Measurements from ENCODE around the gene PTPRE. TPM values are rescaled to one million over a fixed set of nuclear protein-coding genes. Genes with fewer than 3 reads are reported as not detected.

The PTPRE gene
- total RNA-seq, 4 donors from 2014 or later, result 9.8 to 24.9 (median 22.7) TPM

GRCh38 chr10:128013626-128014025, 106.7 kb downstream of the PTPRE start:
- peaks cover 0 to 27% (median 4%) of the 10 kb centered on the region in 3 donors for H3K4me1 ChIP-seq
- no peak overlapping the region for H3K4me3 ChIP-seq
- no peaks in the 10 kb centered on the region for H3K9me3 ChIP-seq
- intact Hi-C loops (cut with DNase I), result loop anchor here (5.0 kb wide), 1 partner anchor 106 kb away; the partner anchor contains the start of gene PTPRE
- no peak for DNase-seq
- TF ChIP-seq POLR2A (IDR thresholded peaks at IDR 0.05), result no peak
- TF ChIP-seq, protein P1, sequence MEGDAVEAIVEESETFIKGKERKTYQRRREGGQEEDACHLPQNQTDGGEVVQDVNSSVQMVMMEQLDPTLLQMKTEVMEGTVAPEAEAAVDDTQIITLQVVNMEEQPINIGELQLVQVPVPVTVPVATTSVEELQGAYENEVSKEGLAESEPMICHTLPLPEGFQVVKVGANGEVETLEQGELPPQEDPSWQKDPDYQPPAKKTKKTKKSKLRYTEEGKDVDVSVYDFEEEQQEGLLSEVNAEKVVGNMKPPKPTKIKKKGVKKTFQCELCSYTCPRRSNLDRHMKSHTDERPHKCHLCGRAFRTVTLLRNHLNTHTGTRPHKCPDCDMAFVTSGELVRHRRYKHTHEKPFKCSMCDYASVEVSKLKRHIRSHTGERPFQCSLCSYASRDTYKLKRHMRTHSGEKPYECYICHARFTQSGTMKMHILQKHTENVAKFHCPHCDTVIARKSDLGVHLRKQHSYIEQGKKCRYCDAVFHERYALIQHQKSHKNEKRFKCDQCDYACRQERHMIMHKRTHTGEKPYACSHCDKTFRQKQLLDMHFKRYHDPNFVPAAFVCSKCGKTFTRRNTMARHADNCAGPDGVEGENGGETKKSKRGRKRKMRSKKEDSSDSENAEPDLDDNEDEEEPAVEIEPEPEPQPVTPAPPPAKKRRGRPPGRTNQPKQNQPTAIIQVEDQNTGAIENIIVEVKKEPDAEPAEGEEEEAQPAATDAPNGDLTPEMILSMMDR (IDR thresholded peaks at IDR 0.05), result no peak
- peaks cover 0 to 31% (median 0%) of the 10 kb centered on the region in 4 donors for H3K27me3 ChIP-seq
- no peak overlapping the region for H3K27ac ChIP-seq
- WGBS, 2 donors, result 48 to 61% methylated on average over 4 of the region's 4 CpGs
- no peaks in the 10 kb centered on the region for H3K36me3 ChIP-seq

DNA sequence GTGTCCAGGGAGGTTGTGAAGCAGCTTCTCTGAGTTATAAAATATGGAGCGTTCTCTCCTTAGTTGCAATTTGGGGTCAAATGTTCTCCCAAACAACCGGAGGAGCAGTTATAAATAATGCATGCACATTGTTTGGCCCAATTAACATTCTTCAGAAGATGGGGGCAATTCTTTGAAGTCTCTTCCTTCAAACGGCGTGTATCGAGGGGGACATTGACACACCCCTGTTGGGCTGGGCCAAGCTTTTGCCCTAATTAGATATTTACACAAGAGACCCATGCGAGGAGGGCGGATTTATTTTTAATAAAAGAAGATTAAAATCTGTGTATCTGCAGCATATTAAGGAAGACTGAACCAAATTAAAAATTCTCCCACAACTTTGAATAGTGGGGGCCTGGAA, 107.3 kb downstream of the PTPRE start:
- no peak overlapping the region for H3K27ac ChIP-seq
- 80 to 81% methylated on average over 5 to 7 of the region's 7 CpGs for WGBS, 2 donors
- intact Hi-C loops (cut with DNase I), result loop anchor here (5.0 kb wide), 1 partner anchor 107 kb away; the partner anchor contains the start of gene PTPRE
- H3K27me3 ChIP-seq, result peaks cover 0 to 26% (median 0%) of the 10 kb centered on the region in 4 donors
- peaks cover 0 to 25% (median 4%) of the 10 kb centered on the region in 3 donors for H3K4me1 ChIP-seq
- H3K9me3 ChIP-seq, result no peaks in the 10 kb centered on the region
- H3K36me3 ChIP-seq, result no peaks in the 10 kb centered on the region
- H3K4me3 ChIP-seq, result no peak overlapping the region
- no peak for DNase-seq
- TF ChIP-seq, protein P1 (IDR thresholded peaks at IDR 0.05), result no peak
- no peak for TF ChIP-seq POLR2A (IDR thresholded peaks at IDR 0.05)

- Histone ChIP-seq H3K4me3 (no peak overlapping the region), H3K36me3 (no peaks in the 10 kb centered on the region), H3K27ac (no peak overlapping the region), H3K9me3 (no peaks in the 10 kb centered on the region), H3K27me3 (peaks cover 0 to 9% (median 0%) of the 10 kb centered on the region in 4 donors), H3K4me1 (peaks cover 0 to 2% (median 0%) of the 10 kb centered on the region in 3 donors)
- WGBS, 2 donors, result 40% methylated on average over 1 of the region's 12 CpGs; no CpG with 5 or more reads in 1 of the 2 donors
- DNase-seq, result no peak
- TF ChIP-seq, protein P1 (IDR thresholded peaks at IDR 0.05), result no peak
- no peak for TF ChIP-seq POLR2A (IDR thresholded peaks at IDR 0.05)
- intact Hi-C loops (cut with DNase I), result no loop called here
Observed at GRCh38 chr10:128016423-128017060, 109.6 kb downstream of the PTPRE start.

GRCh38 chr10:128017822-128018221, 110.9 kb downstream of the PTPRE start:
- H3K9me3 ChIP-seq, result no peaks in the 10 kb centered on the region
- H3K27me3 ChIP-seq, result no peaks in the 10 kb centered on the region
- TF ChIP-seq POLR2A (IDR thresholded peaks at IDR 0.05), result no peak
- TF ChIP-seq, protein P1 (IDR thresholded peaks at IDR 0.05), result no peak
- no peak overlapping the region for H3K27ac ChIP-seq
- no peak for DNase-seq
- H3K4me1 ChIP-seq, result no peaks in the 10 kb centered on the region
- intact Hi-C loops (cut with DNase I), result no loop called here
- H3K36me3 ChIP-seq, result no peaks in the 10 kb centered on the region
- no peak overlapping the region for H3K4me3 ChIP-seq
- WGBS, 2 donors, result 38 to 45% methylated on average over 3 to 6 of the region's 14 CpGs

GRCh38 chr10:128018236-128018635, 111.3 kb downstream of the PTPRE start:
- TF ChIP-seq, protein P1 (IDR thresholded peaks at IDR 0.05), result no peak
- TF ChIP-seq POLR2A (IDR thresholded peaks at IDR 0.05), result no peak
- WGBS, 2 donors, result 44 to 69% methylated on average over 3 to 12 of the region's 13 CpGs
- Histone ChIP-seq H3K36me3 (no peaks in the 10 kb centered on the region), H3K27ac (no peak overlapping the region), H3K4me3 (no peak overlapping the region), H3K27me3 (no peaks in the 10 kb centered on the region), H3K9me3 (no peaks in the 10 kb centered on the region), H3K4me1 (no peaks in the 10 kb centered on the region)
- intact Hi-C loops (cut with DNase I), result no loop called here
- DNase-seq, result no peak
